MCF 10A (cell line): ENCODE data around the gene TTLL1. TPM values are rescaled to one million over a fixed set of nuclear protein-coding genes. Genes with fewer than 3 reads are reported as not detected.
A peak's percentile ranks its signal among the peaks of the same experiment; 100 is the strongest.

ENCODE experiments used
- Bru-seq: library from RNA; stranded (reverse); fragments of 400-500 nt; gene quantifications from one replicate; lab custom pipeline; 2021; lab: Mats Ljungman, UMichigan
- BruChase-seq, 2 experiments: library from RNA; stranded (reverse); fragments of 400-500 nt; gene quantifications; one replicate each; lab custom pipeline; 2021; lab: Mats Ljungman, UMichigan
- BruUV-seq: library from RNA; stranded (reverse); fragments of 400-500 nt; replicated peaks from 2 replicates; lab custom pipeline; 2021; lab: Mats Ljungman, UMichigan
- CTCF ChIA-PET: fragments of 300-600 bp; sonication (Branson Sonifier 250); formaldehyde crosslinking; extraction: SDS; loops from one replicate; lab custom pipeline; 2021; ENCODE audit warnings: antibody characterized with exemption, inconsistent platforms; lab: Yijun Ruan, JAX
- POLR2A ChIA-PET: fragments of 300-600, 350-650 bp; sonication (Branson Sonifier 250); formaldehyde crosslinking; extraction: SDS; loops from one replicate; lab custom pipeline; 2020; ENCODE audit warnings: antibody characterized with exemption, inconsistent platforms; lab: Yijun Ruan, JAX
- DNase-seq: peaks from one replicate; pipeline ENCODE4 v3.0.0-alpha.2; 2018; ENCODE audit not compliant: unreplicated experiment
- H3K27ac Mint-ChIP-seq: one replicate; pipeline ENCODE4 v1.8.0; 2022; ENCODE audit warnings: mild to moderate bottlenecking, low read depth, mixed read lengths; ENCODE audit not compliant: unreplicated experiment
- H3K27me3 Mint-ChIP-seq: one replicate; pipeline ENCODE4 v1.8.0; 2022; ENCODE audit warnings: mixed read lengths; ENCODE audit not compliant: insufficient read depth, unreplicated experiment
- H3K36me3 Mint-ChIP-seq: one replicate; pipeline ENCODE4 v1.8.0; 2022; ENCODE audit warnings: mild to moderate bottlenecking, moderate library complexity, mixed read lengths; ENCODE audit not compliant: insufficient read depth, unreplicated experiment
- H3K4me1 Mint-ChIP-seq: one replicate; pipeline ENCODE4 v1.8.0; 2022; ENCODE audit warnings: mixed read lengths; ENCODE audit not compliant: insufficient read depth, unreplicated experiment
- H3K4me3 Mint-ChIP-seq: one replicate; pipeline ENCODE4 v1.8.0; 2022; ENCODE audit warnings: mild to moderate bottlenecking, moderate library complexity, mixed read lengths; ENCODE audit not compliant: unreplicated experiment
- H3K9me3 Mint-ChIP-seq: one replicate; pipeline ENCODE4 v1.8.0; 2022; ENCODE audit warnings: mixed read lengths; ENCODE audit not compliant: unreplicated experiment
- intact Hi-C: fragments of 100-400 bp; cut with micrococcal nuclease; formaldehyde crosslinking; loops from 2 replicates; pipeline ENCODE4 v1.14.1; 2022
- long read RNA-seq: library from polyadenylated mRNA; stranded (forward); transcript quantifications from one replicate; pipeline ENCODE4 v2.0.0, GENCODE V29; 2022
- total RNA-seq: library from RNA; stranded (reverse); gene quantifications from 2 replicates; pipeline ENCODE4 v1.2.3, GENCODE V29; 2022
- TF ChIP-seq, protein P1 (sequence below): fragments of 200-600 bp; IDR thresholded peaks from one replicate; pipeline ENCODE4 v1.8.0; 2022; ENCODE audit warnings: antibody characterized with exemption, mild to moderate bottlenecking; ENCODE audit not compliant: unreplicated experiment

Gene TTLL1
- 3.3 and 3.6 TPM in 2 replicates for total RNA-seq
- percentile 33 among the genes with signal in this experiment for Bru-seq, nascent RNA
- BruChase-seq, experiment 1, labeled RNA remaining after a 6-hour chase = percentile 31 among the genes with signal in this experiment
- percentile 30 among the genes with signal in this experiment for BruChase-seq, experiment 2, labeled RNA remaining after a 2-hour chase
- long read RNA-seq, transcript TTLL1-201 (11 exons, 1,645 nt) = major isoform, 6 of 10 reads
- long read RNA-seq, partial matches to known transcripts = 1 of 10 reads
- long read RNA-seq, other reads (novel, unspliced or antisense) = 3 of 10 reads

DNA sequence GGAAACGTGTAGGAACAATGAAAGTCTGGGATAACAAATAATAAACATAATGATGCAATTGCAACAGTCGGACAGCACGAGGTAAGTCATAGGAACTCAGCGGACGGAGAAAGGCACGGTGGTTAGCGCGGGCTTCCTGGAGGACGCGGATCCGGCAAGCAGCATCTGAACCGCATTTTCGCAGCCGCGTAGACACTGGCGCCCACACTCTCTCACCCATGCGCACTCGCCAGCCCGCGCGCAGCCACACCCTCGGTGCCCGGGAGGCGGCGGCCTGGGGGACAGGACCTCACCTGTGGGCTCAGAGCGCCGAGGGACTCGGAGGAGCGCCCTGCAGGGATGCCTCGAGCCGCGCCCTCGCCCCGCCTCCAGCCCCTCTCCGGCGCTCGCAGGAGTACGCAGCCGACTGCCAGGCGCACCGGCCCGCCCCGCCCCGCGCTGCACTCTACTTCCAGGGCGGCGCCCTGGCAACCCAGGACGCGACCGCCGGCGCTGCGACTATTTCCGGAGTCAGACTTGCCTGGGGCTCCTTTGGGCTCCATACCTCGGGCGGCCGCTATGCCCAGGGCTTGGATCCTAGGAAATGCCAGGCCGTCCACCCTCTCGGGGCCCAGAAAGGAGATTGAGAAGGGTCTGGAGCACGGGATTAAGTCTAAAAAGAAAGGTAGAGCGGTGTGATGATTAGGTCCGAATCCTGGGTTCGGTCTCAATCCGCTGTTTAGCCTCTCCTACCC is at the start of gene TTLL1:
TSS of gene TTLL1 (minus strand) at position 408 of the 734 bp plus-strand sequence. CDS start 13,805 bp downstream, outside the sequence.
- TF ChIP-seq, protein P1, sequence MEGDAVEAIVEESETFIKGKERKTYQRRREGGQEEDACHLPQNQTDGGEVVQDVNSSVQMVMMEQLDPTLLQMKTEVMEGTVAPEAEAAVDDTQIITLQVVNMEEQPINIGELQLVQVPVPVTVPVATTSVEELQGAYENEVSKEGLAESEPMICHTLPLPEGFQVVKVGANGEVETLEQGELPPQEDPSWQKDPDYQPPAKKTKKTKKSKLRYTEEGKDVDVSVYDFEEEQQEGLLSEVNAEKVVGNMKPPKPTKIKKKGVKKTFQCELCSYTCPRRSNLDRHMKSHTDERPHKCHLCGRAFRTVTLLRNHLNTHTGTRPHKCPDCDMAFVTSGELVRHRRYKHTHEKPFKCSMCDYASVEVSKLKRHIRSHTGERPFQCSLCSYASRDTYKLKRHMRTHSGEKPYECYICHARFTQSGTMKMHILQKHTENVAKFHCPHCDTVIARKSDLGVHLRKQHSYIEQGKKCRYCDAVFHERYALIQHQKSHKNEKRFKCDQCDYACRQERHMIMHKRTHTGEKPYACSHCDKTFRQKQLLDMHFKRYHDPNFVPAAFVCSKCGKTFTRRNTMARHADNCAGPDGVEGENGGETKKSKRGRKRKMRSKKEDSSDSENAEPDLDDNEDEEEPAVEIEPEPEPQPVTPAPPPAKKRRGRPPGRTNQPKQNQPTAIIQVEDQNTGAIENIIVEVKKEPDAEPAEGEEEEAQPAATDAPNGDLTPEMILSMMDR = no peak
- peak within 1 kb of the TSS; percentile 76 for H3K4me3 Mint-ChIP-seq
- POLR2A ChIA-PET = interaction anchor here (1.4 kb wide), 1 partner anchor 9 kb away, joined by 5 read pairs; no protein-coding TSS in a partner anchor
- DNase-seq = peak; percentile 84
- peaks cover 5% of the 10 kb centered on the region for H3K4me1 Mint-ChIP-seq
- BruUV-seq = TSS peak; percentile 73
- intact Hi-C loops = loop anchor here (2.0 kb wide), 1 partner anchor 22 kb away; no protein-coding TSS in a partner anchor
- CTCF ChIA-PET = no interaction called here
- no peaks in the 10 kb centered on the region for H3K9me3 Mint-ChIP-seq
- H3K27ac Mint-ChIP-seq = peak within 1 kb of the TSS; percentile 95
- H3K27me3 Mint-ChIP-seq = no peaks in the 10 kb centered on the region
- H3K36me3 Mint-ChIP-seq = no peaks in the 10 kb centered on the region

DNA sequence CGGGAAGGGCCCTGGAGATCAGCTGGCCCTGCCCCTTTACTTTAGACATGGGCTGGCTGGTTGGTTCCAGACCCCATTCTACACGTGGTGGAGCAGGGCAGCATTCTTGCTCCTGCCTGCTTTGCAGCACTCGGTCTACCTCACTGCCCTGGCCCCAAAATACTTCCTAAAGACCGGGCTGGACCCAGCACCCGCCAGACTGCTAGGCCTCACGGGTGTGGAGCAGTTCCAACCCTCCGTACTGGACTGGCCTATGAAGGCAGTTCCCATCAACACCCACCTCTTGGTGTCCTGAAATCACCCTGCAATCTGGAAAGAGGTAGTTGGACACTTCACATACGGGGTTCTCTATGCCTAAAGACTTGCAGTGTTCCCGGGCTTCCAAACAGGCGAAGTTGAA is 47.6 kb upstream of the TTLL1 start:
- Mint-ChIP-seq H3K9me3 (no peaks in the 10 kb centered on the region), H3K4me1 (no peaks in the 10 kb centered on the region), H3K27ac (no peak overlapping the region), H3K27me3 (no peaks in the 10 kb centered on the region), H3K4me3 (no peak overlapping the region), H3K36me3 (peaks cover 81% of the 10 kb centered on the region)
- TF ChIP-seq, protein P1 = no peak
- intact Hi-C loops = no loop called here
- BruUV-seq = no TSS peak
- CTCF ChIA-PET = interaction anchor here (0.6 to 1.4 kb wide), 2 partner anchors 9 to 60 kb away, joined by 4 to 8 read pairs; no protein-coding TSS in a partner anchor
- POLR2A ChIA-PET = no interaction called here
- DNase-seq = no peak

DNA sequence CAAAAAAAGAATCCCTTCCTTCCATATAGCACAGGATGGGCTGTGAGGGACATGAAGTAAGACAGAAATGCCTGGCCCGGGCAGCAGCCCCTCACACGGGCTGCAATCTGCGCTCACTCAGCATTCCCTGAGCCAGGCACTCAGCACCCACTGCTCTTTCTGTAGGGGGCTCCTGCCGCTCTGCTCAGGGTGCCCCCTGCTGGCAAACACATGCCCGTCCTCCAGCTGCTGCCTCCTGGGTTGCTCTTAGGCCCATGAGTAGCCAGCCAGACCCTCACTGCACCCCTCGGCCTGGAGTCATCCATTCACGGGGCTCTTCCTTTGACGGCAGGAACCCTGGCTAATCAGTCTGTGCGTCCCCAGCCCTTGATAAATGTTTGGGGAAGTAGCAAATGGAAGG is 47.1 kb upstream of the TTLL1 start:
- peak; percentile 44 for DNase-seq
- intact Hi-C loops = no loop called here
- TF ChIP-seq, protein P1 = peak; percentile 54
- H3K27me3 Mint-ChIP-seq = no peaks in the 10 kb centered on the region
- H3K36me3 Mint-ChIP-seq = peaks cover 86% of the 10 kb centered on the region
- BruUV-seq = no TSS peak
- no peaks in the 10 kb centered on the region for H3K4me1 Mint-ChIP-seq
- no peak overlapping the region for H3K4me3 Mint-ChIP-seq
- CTCF ChIA-PET = interaction anchor here (1.4 kb wide), 1 partner anchor 9 kb away, joined by 8 read pairs; no protein-coding TSS in a partner anchor
- POLR2A ChIA-PET = no interaction called here
- no peak overlapping the region for H3K27ac Mint-ChIP-seq
- no peaks in the 10 kb centered on the region for H3K9me3 Mint-ChIP-seq

DNA sequence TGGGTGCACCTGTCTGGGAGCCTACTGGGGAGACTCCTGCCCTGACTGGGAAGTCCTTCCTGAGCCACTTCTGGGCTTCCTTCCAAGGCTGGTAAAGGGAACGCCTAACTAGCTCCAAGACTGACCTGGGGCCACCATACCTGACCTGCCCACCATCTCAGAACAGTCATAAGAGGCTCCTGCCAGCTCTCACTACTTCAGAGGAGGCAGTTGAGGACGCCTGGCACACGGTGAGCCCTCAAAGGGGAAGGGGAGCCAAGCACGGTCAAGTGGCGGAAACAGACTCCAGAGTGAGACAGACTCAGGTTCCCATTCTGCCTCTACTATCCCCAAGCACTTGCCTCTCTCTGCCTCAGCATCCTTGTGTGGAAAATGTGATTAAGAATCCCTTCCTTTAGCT is 46.4 kb upstream of the TTLL1 start:
- no peaks in the 10 kb centered on the region for H3K4me1 Mint-ChIP-seq
- no peak overlapping the region for H3K4me3 Mint-ChIP-seq
- H3K27ac Mint-ChIP-seq = no peak overlapping the region
- no TSS peak for BruUV-seq
- CTCF ChIA-PET = no interaction called here
- no peak for DNase-seq
- TF ChIP-seq, protein P1 = no peak
- POLR2A ChIA-PET = interaction anchor here (0.5 kb wide), 1 partner anchor 80 kb away, joined by 3 read pairs; no protein-coding TSS in a partner anchor
- intact Hi-C loops = no loop called here
- no peaks in the 10 kb centered on the region for H3K27me3 Mint-ChIP-seq
- no peaks in the 10 kb centered on the region for H3K9me3 Mint-ChIP-seq
- peaks cover 86% of the 10 kb centered on the region for H3K36me3 Mint-ChIP-seq
